LoVo (cell line): ENCODE data around the gene CRADD.
A peak's percentile ranks its signal among the peaks of the same experiment; 100 is the strongest.
"Not testable (repeated sequence)": the region's sequence is repeated elsewhere in the genome, so short reads cannot be mapped to it uniquely, and the experiment has no call there.

Source experiments
- DNase-seq: peaks from one replicate; pipeline ENCODE4 v3.0.0-alpha.2; 2016; ENCODE audit warnings: low spot score

Gene CRADD

GRCh38 chr12:93902192-93902591, 225.0 kb downstream of the CRADD start:
- no peak for DNase-seq

DNA sequence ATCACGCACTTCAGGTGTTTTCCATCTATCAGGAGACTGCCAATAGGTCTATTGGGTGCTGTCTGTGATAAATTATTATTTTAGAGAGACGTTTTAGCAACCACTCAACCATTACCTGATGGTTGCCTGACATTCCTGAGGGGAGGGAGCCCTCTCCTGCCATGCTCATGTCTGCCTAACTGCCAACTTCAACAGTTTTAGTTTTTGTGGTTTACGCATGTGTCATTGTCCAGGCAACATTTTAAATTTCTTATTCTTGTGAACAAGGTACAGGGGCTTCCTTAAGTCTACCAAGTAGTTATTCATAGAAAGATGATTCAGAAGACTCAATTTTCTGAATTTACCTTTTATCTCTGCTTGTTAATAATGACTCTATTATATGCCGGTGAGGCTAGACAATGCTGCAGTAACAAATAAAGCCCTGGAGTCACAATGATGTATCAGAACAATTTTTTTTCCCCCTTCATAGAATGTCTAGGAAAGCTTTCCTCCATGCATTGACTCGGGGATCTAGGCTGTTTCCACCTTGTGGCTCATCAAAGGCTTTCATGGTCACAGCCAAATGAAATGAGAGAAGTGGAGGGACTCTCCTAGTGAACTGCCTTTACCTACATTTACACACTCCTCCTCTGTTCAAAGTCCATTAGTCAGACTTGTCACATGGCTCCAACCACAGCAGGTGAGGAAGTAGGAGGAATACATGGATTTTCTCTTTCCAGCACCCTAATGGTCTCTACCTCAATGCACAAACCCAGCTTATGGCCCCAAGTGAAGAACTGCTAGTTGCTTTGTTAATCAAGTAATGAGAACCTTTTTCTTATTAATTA, 225.8 kb downstream of the CRADD start:
- DNase-seq, result peak; percentile 81

- no peak for DNase-seq
These were observed 226.9 kb downstream of the CRADD start for GRCh38 chr12:93904124-93904523.

GRCh38 chr12:93908264-93908663, 231.1 kb downstream of the CRADD start:
- no peak for DNase-seq

- DNase-seq, result peak; percentile 67
These were observed 231.8 kb downstream of the CRADD start for GRCh38 chr12:93908846-93909567.

DNA sequence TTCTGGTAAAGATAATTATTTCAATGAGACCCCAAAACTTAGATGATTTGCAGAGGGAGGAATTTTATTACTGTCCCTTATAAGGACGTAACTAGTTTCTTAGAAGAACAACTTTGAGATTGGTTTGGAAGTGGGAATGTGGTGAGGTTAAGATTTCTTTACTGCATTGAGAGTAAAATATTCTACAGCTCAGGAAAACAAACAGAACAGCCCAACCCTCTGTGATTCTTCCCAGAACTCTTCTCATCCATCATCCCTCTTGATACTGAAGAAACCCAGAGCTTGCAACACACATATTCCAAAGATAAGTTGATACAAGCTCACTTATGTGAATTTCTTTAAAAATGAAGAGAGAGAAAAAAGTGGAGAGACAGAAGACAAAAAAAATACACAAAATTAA, 234.2 kb downstream of the CRADD start:
- no peak for DNase-seq

DNA sequence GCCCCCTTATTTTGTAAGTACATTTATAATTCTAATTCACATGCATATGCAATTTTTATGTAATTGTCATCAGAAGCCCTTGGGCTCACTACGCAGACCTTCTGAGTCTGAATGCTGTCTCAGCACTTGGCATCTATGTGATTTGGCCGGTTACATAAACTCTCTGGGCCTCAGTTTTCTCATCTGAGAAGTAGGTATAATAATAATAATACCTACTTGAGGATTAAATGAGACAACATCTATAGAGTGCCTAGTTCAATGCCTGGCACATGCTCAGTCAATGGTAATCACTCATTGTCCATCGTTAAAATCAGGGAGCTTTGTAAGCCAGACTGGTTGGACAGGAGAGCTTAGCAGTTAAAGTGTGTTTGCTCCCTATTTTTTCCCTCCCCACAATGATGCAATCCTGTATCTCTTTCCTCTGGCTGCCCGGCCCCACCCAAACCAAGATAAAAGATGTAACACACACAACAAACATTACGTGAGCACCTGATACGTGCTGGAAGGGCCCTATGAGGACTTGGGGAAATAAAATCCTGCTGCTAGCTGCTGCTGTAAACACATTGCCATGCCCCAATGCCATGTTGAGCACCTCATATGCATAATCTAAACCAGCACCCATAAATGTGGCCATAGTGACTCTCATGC, 235.0 kb downstream of the CRADD start:
- no peak for DNase-seq

GRCh38 chr12:93913845-93914244, 236.7 kb downstream of the CRADD start:
- DNase-seq, result no peak

DNA sequence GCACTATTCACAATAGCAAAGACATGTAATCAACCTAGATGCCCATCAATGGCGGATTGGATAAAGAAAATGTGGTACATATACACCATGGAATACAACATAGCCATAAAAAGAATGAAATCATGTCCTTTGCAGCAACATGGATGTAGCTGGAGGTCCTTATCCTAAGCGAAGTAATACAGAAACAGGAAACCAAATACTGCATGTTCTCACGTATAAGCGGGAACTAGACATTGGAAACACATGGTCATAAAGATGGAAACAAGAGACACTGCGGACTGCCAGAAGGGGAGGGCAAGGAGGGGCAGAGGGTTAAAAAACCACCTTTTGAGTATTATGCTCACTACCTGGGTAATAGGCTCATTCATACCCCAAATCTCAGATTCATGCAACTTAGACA, 237.1 kb downstream of the CRADD start:
- DNase-seq, result no peak

GRCh38 chr12:93915411-93915810, 238.2 kb downstream of the CRADD start:
- DNase-seq, result no peak

GRCh38 chr12:93916402-93916801, 239.2 kb downstream of the CRADD start:
- no peak for DNase-seq

- DNase-seq, result no peak
These were observed 241.1 kb downstream of the CRADD start for GRCh38 chr12:93918262-93918661.

DNA sequence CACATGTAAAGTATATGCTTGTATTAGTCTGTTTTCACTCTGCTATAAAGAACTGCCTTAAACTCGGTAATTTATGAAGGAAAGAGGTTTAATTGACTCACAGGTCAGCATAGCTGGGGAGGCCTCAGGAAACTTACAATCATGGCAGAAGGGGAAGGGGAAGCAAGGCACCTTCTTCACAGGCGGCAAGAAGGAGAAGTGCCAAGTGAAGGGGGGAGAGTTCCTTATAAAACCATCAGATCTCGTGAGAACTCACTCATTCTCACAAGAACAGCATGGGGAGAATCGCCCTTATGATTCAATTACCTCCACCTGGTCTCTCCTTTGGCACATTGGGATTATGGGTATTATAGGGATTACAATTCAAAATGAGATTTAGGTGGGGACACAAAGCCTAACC, 241.7 kb downstream of the CRADD start:
- no peak for DNase-seq

DNA sequence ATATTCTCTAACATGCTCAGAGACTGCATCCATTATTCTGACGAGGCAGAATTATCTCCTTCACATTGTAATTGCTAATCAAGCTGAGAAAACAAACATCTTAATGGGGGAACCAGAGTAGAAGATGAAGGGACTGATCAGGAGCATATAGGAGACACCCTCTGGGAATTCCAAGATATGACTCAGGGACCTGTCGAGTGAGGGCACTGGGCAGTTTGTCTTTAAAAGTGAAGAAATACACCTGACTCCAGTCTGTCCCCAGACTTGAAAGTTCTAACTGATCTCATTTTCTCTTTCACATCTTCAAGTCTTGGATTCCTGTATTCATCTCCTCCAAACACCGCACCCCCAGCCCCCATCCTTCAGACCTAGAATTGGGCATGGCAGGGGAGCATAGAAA, 244.3 kb downstream of the CRADD start:
- DNase-seq, result no peak

GRCh38 chr12:93922583-93923006, 245.4 kb downstream of the CRADD start:
- DNase-seq, result peak; percentile 53

- DNase-seq, result no peak
These were observed 247.2 kb downstream of the CRADD start for GRCh38 chr12:93924367-93924766.

- no peak for DNase-seq
These were observed 248.5 kb downstream of the CRADD start for GRCh38 chr12:93925585-93926205.

GRCh38 chr12:93926237-93926636, 249.1 kb downstream of the CRADD start:
- DNase-seq, result no peak

- not testable (repeated sequence) for DNase-seq
These were observed 251.9 kb downstream of the CRADD start for GRCh38 chr12:93929081-93929480.

GRCh38 chr12:93937812-93938211, 260.6 kb downstream of the CRADD start:
- DNase-seq, result no peak

DNA sequence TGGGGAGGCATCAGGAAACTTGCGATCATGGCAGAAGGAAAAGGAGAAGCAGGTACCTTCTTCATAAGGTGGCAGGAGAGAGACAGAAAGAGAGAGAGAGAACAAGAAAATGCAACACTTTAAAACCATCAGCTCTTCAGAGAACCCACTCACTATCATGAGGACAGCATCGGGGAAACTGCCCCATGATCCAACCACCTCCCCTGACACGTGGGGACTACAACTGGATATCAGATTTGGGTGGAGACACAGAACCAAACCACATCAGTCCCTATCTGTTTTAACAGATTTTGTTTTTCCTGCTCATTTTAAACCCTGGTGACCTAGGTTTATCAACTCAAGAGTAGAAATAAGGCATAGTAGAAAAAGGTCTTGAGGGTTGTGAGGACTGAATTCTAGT, 261.1 kb downstream of the CRADD start:
- DNase-seq, result no peak

GRCh38 chr12:93938931-93939330, 261.8 kb downstream of the CRADD start:
- no peak for DNase-seq
